Neural cell (in vitro differentiated cells): ENCODE data around the gene CHRNA9.

Experiments
- EZH2 ChIP-seq: fragments of 200-600, 300-800 bp; shearing (Covaris generic), sonication (generic); IDR thresholded peaks from 2 replicates; pipeline ENCODE4 v1.6.1; 2014; ENCODE audit warnings: antibody characterized with exemption, low read length, borderline replicate concordance, mild to moderate bottlenecking; ENCODE audit not compliant: insufficient read depth, poor library complexity, severe bottlenecking
- POLR2AphosphoS5 ChIP-seq: IDR thresholded peaks from 2 replicates; pipeline ENCODE4 v1.6.1; 2012
- SMC3 ChIP-seq: fragments of 450-650 bp; conservative IDR thresholded peaks from 2 replicates; pipeline ENCODE4 v1.6.1; 2014; ENCODE audit warnings: antibody characterized with exemption, mild to moderate bottlenecking, moderate library complexity; ENCODE audit not compliant: poor library complexity
- TF ChIP-seq, protein P1 (sequence below): fragments of 450-650 bp; IDR thresholded peaks from 2 replicates; pipeline ENCODE4 v1.5.1; 2014; ENCODE audit warnings: antibody characterized with exemption, mild to moderate bottlenecking, moderate library complexity; ENCODE audit not compliant: poor library complexity, severe bottlenecking

DNA sequence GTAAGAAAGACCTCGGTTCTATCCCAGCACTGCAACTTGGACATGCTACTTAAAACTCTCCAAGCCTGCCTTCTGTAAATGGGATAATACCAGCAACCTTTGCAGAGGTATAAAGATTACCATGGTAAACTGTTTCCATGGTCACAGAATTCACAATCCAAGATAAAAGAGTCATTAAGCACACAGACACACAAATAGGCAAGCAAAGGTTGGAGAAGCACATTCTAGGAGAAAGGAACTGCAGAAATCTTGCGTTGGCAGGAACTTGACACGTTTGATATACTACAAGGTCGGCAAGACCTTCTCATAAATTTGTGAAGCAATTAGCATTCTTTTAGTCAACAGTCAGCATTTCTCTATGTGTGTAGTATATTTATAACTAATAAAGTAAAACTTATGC lies 12.3 kb upstream of the CHRNA9 start:
- TF ChIP-seq, protein P1, sequence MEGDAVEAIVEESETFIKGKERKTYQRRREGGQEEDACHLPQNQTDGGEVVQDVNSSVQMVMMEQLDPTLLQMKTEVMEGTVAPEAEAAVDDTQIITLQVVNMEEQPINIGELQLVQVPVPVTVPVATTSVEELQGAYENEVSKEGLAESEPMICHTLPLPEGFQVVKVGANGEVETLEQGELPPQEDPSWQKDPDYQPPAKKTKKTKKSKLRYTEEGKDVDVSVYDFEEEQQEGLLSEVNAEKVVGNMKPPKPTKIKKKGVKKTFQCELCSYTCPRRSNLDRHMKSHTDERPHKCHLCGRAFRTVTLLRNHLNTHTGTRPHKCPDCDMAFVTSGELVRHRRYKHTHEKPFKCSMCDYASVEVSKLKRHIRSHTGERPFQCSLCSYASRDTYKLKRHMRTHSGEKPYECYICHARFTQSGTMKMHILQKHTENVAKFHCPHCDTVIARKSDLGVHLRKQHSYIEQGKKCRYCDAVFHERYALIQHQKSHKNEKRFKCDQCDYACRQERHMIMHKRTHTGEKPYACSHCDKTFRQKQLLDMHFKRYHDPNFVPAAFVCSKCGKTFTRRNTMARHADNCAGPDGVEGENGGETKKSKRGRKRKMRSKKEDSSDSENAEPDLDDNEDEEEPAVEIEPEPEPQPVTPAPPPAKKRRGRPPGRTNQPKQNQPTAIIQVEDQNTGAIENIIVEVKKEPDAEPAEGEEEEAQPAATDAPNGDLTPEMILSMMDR: no peak
- TF ChIP-seq EZH2 (no peak), SMC3 (no peak), POLR2AphosphoS5 (no peak)
